Stomach (tissue), 9 donors: ENCODE measurements around the gene LYL1. TPM values are rescaled to one million over a fixed set of nuclear protein-coding genes. Genes with fewer than 3 reads are reported as not detected.

Experiments used
- DNase-seq, 2 donors: peaks; one replicate each; pipeline versions ENCODE4 v3.0.0 to v3.0.0-alpha.2; 2013 to 2019
- H3K27ac ChIP-seq, 5 donors: fragments of 200-600 bp in 4 of 5; sonication (generic) in 4 of 5; one replicate each; pipeline ENCODE4 v1.5.1; 2013 to 2019; ENCODE audit warnings: mild to moderate bottlenecking in 1 of 5, moderate library complexity in 1 of 5
- H3K27me3 ChIP-seq, 3 donors: fragments of 200-600 bp; sonication (generic); one replicate each; pipeline ENCODE4 v1.5.1; 2017 to 2019; ENCODE audit warnings: mixed run types in 1 of 3
- H3K36me3 ChIP-seq, 4 donors: fragments of 200-600 bp; sonication (generic); 1 replicate in 3 of 4; 2 replicates in 1 of 4; pipeline ENCODE4 v1.5.1; 2016 to 2019
- H3K4me1 ChIP-seq, 4 donors: fragments of 200-600 bp; sonication (generic); one replicate each; pipeline ENCODE4 v1.5.1; 2016 to 2019
- H3K4me3 ChIP-seq, 4 donors: fragments of 200-600 bp; sonication (generic) in 3 of 4; one replicate each; pipeline ENCODE4 v1.5.1; 2016 to 2019; ENCODE audit warnings: mild to moderate bottlenecking in 1 of 4
- H3K9me3 ChIP-seq, 4 donors: fragments of 200-600 bp; sonication (generic); one replicate each; pipeline ENCODE4 v1.5.1; 2016 to 2019
- EP300 ChIP-seq: sonication (generic); formaldehyde crosslinking; IDR thresholded peaks from one replicate; pipeline ENCODE4 v1.6.1; 2017; ENCODE audit warnings: antibody characterized with exemption
- POLR2A ChIP-seq, 4 donors: fragments of 450-650 bp; IDR thresholded peaks; one replicate each; pipeline ENCODE4 v1.6.1; 2016; ENCODE audit warnings: antibody characterized with exemption in 4 of 4, control low read depth in 2 of 4, mild to moderate bottlenecking in 1 of 4, moderate library complexity in 1 of 4
- POLR2AphosphoS5 ChIP-seq, 3 donors: sonication (generic); formaldehyde crosslinking; IDR thresholded peaks; one replicate each; pipeline ENCODE4 v1.6.1; 2016; ENCODE audit warnings: antibody characterized with exemption in 3 of 3
- WGBS, 5 donors: extraction: QIAGEN DNeasy Blood & Tissue Kit in 3 of 5; methylation state at CpG; one replicate each; pipeline versions ENCODE4 v1.1.5 to v1.1.7; 2013 to 2018; 5-methylcytosine and 5-hydroxymethylcytosine counted together
- intact Hi-C: fragments of 100-400 bp; cut with DNase I; formaldehyde crosslinking; loops from one replicate; pipeline ENCODE4 v1.15.1; 2023; ENCODE audit warnings: low total_unique reads
- polyA plus RNA-seq, 3 donors: library from polyadenylated mRNA; stranded (reverse); fragments of 200-250 nt; gene quantifications; one replicate each; pipeline ENCODE4 v1.2.3, GENCODE V29; 2013
- total RNA-seq, 5 donors: library from RNA; depleted of rRNA; stranded (reverse); fragments of >200 nt; gene quantifications; one replicate each; pipeline versions ENCODE4 v1.1.0 to v1.2.3, GENCODE V29; 2014 to 2016
- TF ChIP-seq, protein P1 (sequence below), 7 experiments: fragments of 450-650 bp in 4 of 7; fragments of 200-600 bp in 3 of 7; sonication (generic) in 3 of 7; IDR thresholded peaks; one replicate each; pipeline ENCODE4 v1.5.1; 2016 to 2019; ENCODE audit warnings: antibody characterized with exemption in 7 of 7, control low read depth in 2 of 7, mild to moderate bottlenecking in 1 of 7
- donor health status: healthy with polysubstance abuse.
- donor health status: Bipolar disorder and iron deficiency.
- donor health status: healthy.

LYL1 gene
- total and polyA plus RNA-seq, 8 donors, result 1.3 to 19.3 (median 5.0) TPM; not detected in 1

- WGBS, 5 donors, result 0 to 2% (median 1%) methylated on average over 16 to 40 of the region's 40 CpGs
- DNase-seq, result peak; percentile 87 to 95
- peak overlapping the region; percentile 32 to 95 (median 67) for H3K27ac ChIP-seq
- H3K27me3 ChIP-seq, result no peaks in the 10 kb centered on the region
- peaks cover 69 to 100% (median 85%) of the 10 kb centered on the region in 4 donors for H3K4me1 ChIP-seq
- intact Hi-C loops, result loop anchor here (5.0 kb wide), 1 partner anchor 79 kb away; no protein-coding TSS in a partner anchor
- peak overlapping the region; percentile 37 to 47 (median 44) for H3K4me3 ChIP-seq
- TF ChIP-seq POLR2AphosphoS5 (IDR thresholded peaks at IDR 0.05) (peak in 2 of 3 donors; percentile 25 to 80), POLR2A (IDR thresholded peaks at IDR 0.05) (no peak), EP300 (no peak)
- TF ChIP-seq, protein P1, sequence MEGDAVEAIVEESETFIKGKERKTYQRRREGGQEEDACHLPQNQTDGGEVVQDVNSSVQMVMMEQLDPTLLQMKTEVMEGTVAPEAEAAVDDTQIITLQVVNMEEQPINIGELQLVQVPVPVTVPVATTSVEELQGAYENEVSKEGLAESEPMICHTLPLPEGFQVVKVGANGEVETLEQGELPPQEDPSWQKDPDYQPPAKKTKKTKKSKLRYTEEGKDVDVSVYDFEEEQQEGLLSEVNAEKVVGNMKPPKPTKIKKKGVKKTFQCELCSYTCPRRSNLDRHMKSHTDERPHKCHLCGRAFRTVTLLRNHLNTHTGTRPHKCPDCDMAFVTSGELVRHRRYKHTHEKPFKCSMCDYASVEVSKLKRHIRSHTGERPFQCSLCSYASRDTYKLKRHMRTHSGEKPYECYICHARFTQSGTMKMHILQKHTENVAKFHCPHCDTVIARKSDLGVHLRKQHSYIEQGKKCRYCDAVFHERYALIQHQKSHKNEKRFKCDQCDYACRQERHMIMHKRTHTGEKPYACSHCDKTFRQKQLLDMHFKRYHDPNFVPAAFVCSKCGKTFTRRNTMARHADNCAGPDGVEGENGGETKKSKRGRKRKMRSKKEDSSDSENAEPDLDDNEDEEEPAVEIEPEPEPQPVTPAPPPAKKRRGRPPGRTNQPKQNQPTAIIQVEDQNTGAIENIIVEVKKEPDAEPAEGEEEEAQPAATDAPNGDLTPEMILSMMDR (IDR thresholded peaks at IDR 0.05), result peak in 5 of 7 experiments; percentile 91 to 96 (median 94)
- no peaks in the 10 kb centered on the region for H3K36me3 ChIP-seq
- no peaks in the 10 kb centered on the region for H3K9me3 ChIP-seq
Observed at GRCh38 chr19:13060964-13061927, 41.4 kb downstream of the LYL1 start.

DNA sequence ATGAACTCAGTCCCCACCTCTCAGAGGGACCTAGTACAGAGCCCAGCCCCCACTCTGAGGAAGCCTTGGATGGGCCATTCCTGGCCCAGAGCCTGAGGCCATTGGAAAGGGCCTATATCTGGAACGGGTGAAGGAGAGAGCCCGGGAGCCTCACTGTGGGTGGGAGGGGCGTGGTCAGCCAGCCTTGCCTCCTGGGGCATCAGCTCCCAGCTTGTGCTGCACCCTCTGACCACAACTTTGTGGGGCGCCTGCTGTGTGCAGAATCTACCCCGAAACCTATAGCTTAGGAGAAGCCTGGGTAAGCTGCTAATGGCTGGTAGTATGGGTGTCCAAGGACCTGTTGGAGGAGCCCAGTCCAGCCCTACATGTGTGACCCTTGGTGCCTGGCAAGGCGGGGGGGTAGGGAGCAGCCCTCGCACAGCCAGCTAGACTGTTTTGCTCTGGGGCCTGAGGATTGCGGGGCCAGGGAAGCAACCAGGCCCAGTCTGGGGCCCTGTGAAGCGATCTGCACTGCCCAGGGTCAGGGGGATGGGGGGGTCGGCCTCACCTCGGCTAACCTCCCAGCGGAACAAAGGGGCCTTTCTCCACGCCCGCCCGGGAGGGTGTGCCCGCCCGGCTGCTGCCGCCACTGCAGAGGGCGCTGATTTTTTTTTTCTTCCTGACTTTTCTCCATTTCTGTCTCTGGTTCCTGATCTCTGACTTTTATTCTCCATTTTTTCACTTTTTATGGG lies 42.3 kb downstream of the LYL1 start:
- H3K27me3 ChIP-seq, result no peaks in the 10 kb centered on the region
- intact Hi-C loops, result loop anchor here (5.0 kb wide), 1 partner anchor 78 kb away; no protein-coding TSS in a partner anchor
- 17 to 25% (median 19%) methylated on average over 16 to 19 of the region's 19 CpGs for WGBS, 5 donors
- TF ChIP-seq POLR2A (IDR thresholded peaks at IDR 0.05), result no peak
- TF ChIP-seq, protein P1 (IDR thresholded peaks at IDR 0.05), result no peak
- TF ChIP-seq POLR2AphosphoS5 (IDR thresholded peaks at IDR 0.05), result no peak
- no peak for TF ChIP-seq EP300
- no peaks in the 10 kb centered on the region for H3K36me3 ChIP-seq
- peaks cover 70 to 100% (median 88%) of the 10 kb centered on the region in 4 donors for H3K4me1 ChIP-seq
- H3K9me3 ChIP-seq, result no peaks in the 10 kb centered on the region
- peak in 1 of 2 donors; percentile 83 for DNase-seq
- H3K27ac ChIP-seq, result peak overlapping the region; percentile 32 to 95 (median 67)
- H3K4me3 ChIP-seq, result peak overlapping the region; percentile 37 to 47 (median 44)

DNA sequence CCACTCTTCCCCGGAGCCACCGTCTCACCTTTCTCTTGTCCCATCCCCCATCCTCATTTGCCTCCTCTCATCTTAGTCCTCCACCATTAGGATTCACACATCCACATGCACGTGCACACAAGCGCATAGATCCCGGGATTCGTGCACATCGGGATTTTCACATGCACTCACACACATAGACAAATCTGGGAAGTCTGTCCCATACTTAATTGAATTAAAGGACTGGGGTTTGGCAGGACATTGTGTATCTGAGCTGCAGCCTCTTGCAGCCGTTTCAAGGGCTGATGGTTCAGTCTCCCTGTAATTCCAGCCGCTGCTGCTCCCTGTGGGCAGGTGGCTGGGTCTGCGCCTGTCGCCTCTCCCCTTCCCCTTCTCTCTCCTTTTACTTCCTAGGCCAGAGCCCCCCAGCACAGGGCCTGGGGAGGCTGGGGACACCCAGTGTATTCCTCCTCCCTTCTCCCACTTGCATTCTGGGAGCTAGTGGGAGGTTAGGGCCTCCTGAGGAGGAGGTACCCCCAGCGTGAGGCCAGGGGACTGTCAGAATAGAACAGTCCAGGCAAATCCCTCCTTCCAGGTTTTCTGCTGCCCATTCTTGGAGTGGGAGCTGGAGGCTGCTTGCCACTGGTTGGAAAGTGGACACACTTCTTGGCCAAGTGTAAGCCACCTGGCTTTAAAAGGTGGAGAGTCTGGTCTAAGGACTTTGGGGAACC lies 43.6 kb downstream of the LYL1 start:
- no peaks in the 10 kb centered on the region for H3K27me3 ChIP-seq
- WGBS, 5 donors, result 48 to 77% (median 71%) methylated on average over 9 to 12 of the region's 12 CpGs
- TF ChIP-seq EP300 (no peak), POLR2AphosphoS5 (IDR thresholded peaks at IDR 0.05) (no peak), POLR2A (IDR thresholded peaks at IDR 0.05) (no peak)
- TF ChIP-seq, protein P1 (IDR thresholded peaks at IDR 0.05), result no peak
- intact Hi-C loops, result no loop called here
- peak overlapping the region in 4 of 5 donors; percentile 22 to 95 (median 76) for H3K27ac ChIP-seq
- no peak for DNase-seq
- H3K4me3 ChIP-seq, result no peak overlapping the region
- no peaks in the 10 kb centered on the region for H3K36me3 ChIP-seq
- peaks cover 83 to 100% (median 92%) of the 10 kb centered on the region in 4 donors for H3K4me1 ChIP-seq
- H3K9me3 ChIP-seq, result no peaks in the 10 kb centered on the region
